ENCODE results near the gene PDE4C. TPM values are rescaled to one million over a fixed set of nuclear protein-coding genes. Genes with fewer than 3 reads are reported as not detected.

The PDE4C gene
- total and polyA plus RNA-seq, 9 of the 15 experiments (the other 6 are each of a cell fraction or from before 2014, with no cell fraction given), result 0.04 to 0.91 (median 0.20) TPM; not detected in 1

GRCh38 chr19:18274781-18275356 is 48.6 kb upstream of the PDE4C start (continued):
- TF ChIP-seq, protein P1, sequence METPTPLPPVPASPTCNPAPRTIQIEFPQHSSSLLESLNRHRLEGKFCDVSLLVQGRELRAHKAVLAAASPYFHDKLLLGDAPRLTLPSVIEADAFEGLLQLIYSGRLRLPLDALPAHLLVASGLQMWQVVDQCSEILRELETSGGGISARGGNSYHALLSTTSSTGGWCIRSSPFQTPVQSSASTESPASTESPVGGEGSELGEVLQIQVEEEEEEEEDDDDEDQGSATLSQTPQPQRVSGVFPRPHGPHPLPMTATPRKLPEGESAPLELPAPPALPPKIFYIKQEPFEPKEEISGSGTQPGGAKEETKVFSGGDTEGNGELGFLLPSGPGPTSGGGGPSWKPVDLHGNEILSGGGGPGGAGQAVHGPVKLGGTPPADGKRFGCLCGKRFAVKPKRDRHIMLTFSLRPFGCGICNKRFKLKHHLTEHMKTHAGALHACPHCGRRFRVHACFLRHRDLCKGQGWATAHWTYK (CRISPR knock-in tag; IDR thresholded peaks at IDR 0.05), result no peak
- TF ChIP-seq RHOXF2B (CRISPR knock-in tag; conservative IDR thresholded peaks at IDR 0.05) (no peak), GTF2A2 (tag; IDR thresholded peaks at IDR 0.05) (no peak), MIER1 (IDR thresholded peaks at IDR 0.05; ENCODE audit: low read depth) (no peak), XRCC4 (IDR thresholded peaks at IDR 0.05; ENCODE audit: extremely low read depth, insufficient read depth, insufficient read length) (no peak), KLF16 (IDR thresholded peaks at IDR 0.05) (peak; percentile 97), L3MBTL2 (IDR thresholded peaks at IDR 0.05) (no peak; the same call in 1 of the 2 replicates), ZBTB34 (CRISPR knock-in tag; IDR thresholded peaks at IDR 0.05) (no peak), FOXA1 (IDR thresholded peaks at IDR 0.05; ENCODE audit: borderline replicate concordance) (no peak), NFYB (IDR thresholded peaks at IDR 0.05; ENCODE audit: extremely low read depth, insufficient read length) (no peak), SRSF9 (IDR thresholded peaks at IDR 0.05; ENCODE audit: borderline replicate concordance, low read depth, low read length) (no peak), CCNT2 (IDR thresholded peaks at IDR 0.05; ENCODE audit: borderline replicate concordance, extremely low read depth, insufficient read length, low read depth, low read length) (peak; percentile 60), COPS2 (conservative IDR thresholded peaks at IDR 0.05) (no peak), GATAD2A (IDR thresholded peaks at IDR 0.05) (0 out of 2 replicates have a peak, but pooled peaks have one; percentile 41), NFXL1 (CRISPR knock-in tag; IDR thresholded peaks at IDR 0.05) (no peak), PHF21A (IDR thresholded peaks at IDR 0.05; ENCODE audit: borderline replicate concordance, low read depth) (no peak), RUNX1 (IDR thresholded peaks at IDR 0.05; ENCODE audit: low read depth) (no peak), SNAPC5 (CRISPR knock-in tag; IDR thresholded peaks at IDR 0.05) (no peak), ARID2 (IDR thresholded peaks at IDR 0.05) (no peak), TCF3 (CRISPR knock-in tag; IDR thresholded peaks at IDR 0.05) (peak; percentile 52), RBM22 (IDR thresholded peaks at IDR 0.05; ENCODE audit: low read depth, low read length, poor library complexity, severe bottlenecking) (peak; percentile 62)
- TF ChIP-seq, protein P2, sequence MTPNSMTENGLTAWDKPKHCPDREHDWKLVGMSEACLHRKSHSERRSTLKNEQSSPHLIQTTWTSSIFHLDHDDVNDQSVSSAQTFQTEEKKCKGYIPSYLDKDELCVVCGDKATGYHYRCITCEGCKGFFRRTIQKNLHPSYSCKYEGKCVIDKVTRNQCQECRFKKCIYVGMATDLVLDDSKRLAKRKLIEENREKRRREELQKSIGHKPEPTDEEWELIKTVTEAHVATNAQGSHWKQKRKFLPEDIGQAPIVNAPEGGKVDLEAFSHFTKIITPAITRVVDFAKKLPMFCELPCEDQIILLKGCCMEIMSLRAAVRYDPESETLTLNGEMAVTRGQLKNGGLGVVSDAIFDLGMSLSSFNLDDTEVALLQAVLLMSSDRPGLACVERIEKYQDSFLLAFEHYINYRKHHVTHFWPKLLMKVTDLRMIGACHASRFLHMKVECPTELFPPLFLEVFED (CRISPR knock-in tag; conservative IDR thresholded peaks at IDR 0.05), result no peak
